ENCODE measurements around the gene ABCA10.

Gene ABCA10

GRCh38 chr17:69188796-69189195 lies 39.8 kb downstream of the ABCA10 start:
- no peak for DNase-seq (ENCODE audit: low read depth, low spot score)
- no peak for TF ChIP-seq CTCF (IDR thresholded peaks at IDR 0.05; ENCODE audit: low read depth, low read length)
- no peak overlapping the region for H3K4me3 ChIP-seq (ENCODE audit: low read depth, low read length)
- in situ Hi-C loops (cut with HindIII; ENCODE audit: low sequenced_read_pairs), result no loop called here

GRCh38 chr17:69188064-69188463 lies 40.6 kb downstream of the ABCA10 start:
- H3K4me3 ChIP-seq (ENCODE audit: low read depth, low read length), result no peak overlapping the region
- TF ChIP-seq CTCF (IDR thresholded peaks at IDR 0.05; ENCODE audit: low read depth, low read length), result no peak
- DNase-seq (ENCODE audit: low read depth, low spot score), result no peak
- in situ Hi-C loops (cut with HindIII; ENCODE audit: low sequenced_read_pairs), result no loop called here

- no peak for TF ChIP-seq CTCF (IDR thresholded peaks at IDR 0.05; ENCODE audit: low read depth, low read length)
- in situ Hi-C loops (cut with HindIII; ENCODE audit: low sequenced_read_pairs), result no loop called here
- no peak for DNase-seq (ENCODE audit: low read depth, low spot score)
- no peak overlapping the region for H3K4me3 ChIP-seq (ENCODE audit: low read depth, low read length)
Measured at GRCh38 chr17:69187294-69187693, 41.3 kb downstream of the ABCA10 start.

- no peak for TF ChIP-seq CTCF (IDR thresholded peaks at IDR 0.05; ENCODE audit: low read depth, low read length)
- peak; percentile 50 for DNase-seq (ENCODE audit: low read depth, low spot score)
- no peak overlapping the region for H3K4me3 ChIP-seq (ENCODE audit: low read depth, low read length)
- in situ Hi-C loops (cut with HindIII; ENCODE audit: low sequenced_read_pairs), result no loop called here
Measured at GRCh38 chr17:69179227-69179952, 49.2 kb downstream of the ABCA10 start.

- TF ChIP-seq CTCF (IDR thresholded peaks at IDR 0.05; ENCODE audit: low read depth, low read length), result no peak
- in situ Hi-C loops (cut with HindIII; ENCODE audit: low sequenced_read_pairs), result no loop called here
Measured at GRCh38 chr17:69176457-69176795, 52.2 kb downstream of the ABCA10 start.

GRCh38 chr17:69175625-69176456 lies 52.8 kb downstream of the ABCA10 start:
- in situ Hi-C loops (cut with HindIII; ENCODE audit: low sequenced_read_pairs), result no loop called here
- TF ChIP-seq CTCF (IDR thresholded peaks at IDR 0.05; ENCODE audit: low read depth, low read length), result no peak
- peak; percentile 79 for DNase-seq (ENCODE audit: low read depth, low spot score)
- H3K4me3 ChIP-seq (ENCODE audit: low read depth, low read length), result no peak overlapping the region

More at GRCh38 chr17:69176457-69176795, 52.2 kb downstream of the ABCA10 start:
- DNase-seq (ENCODE audit: low read depth, low spot score), result no peak
- no peak overlapping the region for H3K4me3 ChIP-seq (ENCODE audit: low read depth, low read length)

All from astrocyte of the spinal cord (primary cell).